Choroid plexus epithelial cell (primary cell): ENCODE results near the gene TNFRSF8.
A peak's percentile ranks its signal among the peaks of the same experiment; 100 is the strongest.

ENCODE experiments used
- DNase-seq: peaks from one replicate; pipeline ENCODE4 v3.0.0-alpha.2; 2010; ENCODE audit warnings: low read depth
- H3K4me3 ChIP-seq: 2 replicates; pipeline ENCODE4 v1.5.1; 2011; ENCODE audit warnings: low read depth, mild to moderate bottlenecking, control low read depth, low read length, moderate library complexity
- CTCF ChIP-seq: conservative IDR thresholded peaks from 2 replicates; pipeline ENCODE4 v1.5.1; 2011; ENCODE audit warnings: low read depth, mild to moderate bottlenecking, control low read depth, inconsistent platforms, low read length, moderate library complexity

Gene TNFRSF8

GRCh38 chr1:12142891-12143630 is 80.0 kb downstream of the TNFRSF8 start:
- DNase-seq, result no peak
- H3K4me3 ChIP-seq, result no peak overlapping the region
- TF ChIP-seq CTCF, result no peak

GRCh38 chr1:12143631-12144155 is 80.6 kb downstream of the TNFRSF8 start:
- DNase-seq, result peak; percentile 97
- TF ChIP-seq CTCF, result peak; percentile 37
- no peak overlapping the region for H3K4me3 ChIP-seq

- no peak for DNase-seq
- no peak overlapping the region for H3K4me3 ChIP-seq
Observed at GRCh38 chr1:12144236-12144635, 81.1 kb downstream of the TNFRSF8 start.

GRCh38 chr1:12144969-12145368 is 81.9 kb downstream of the TNFRSF8 start:
- DNase-seq, result no peak
- no peak overlapping the region for H3K4me3 ChIP-seq
- TF ChIP-seq CTCF, result no peak

More at GRCh38 chr1:12144236-12144635, 81.1 kb downstream of the TNFRSF8 start:
- TF ChIP-seq CTCF, result no peak

- no peak for DNase-seq
- TF ChIP-seq CTCF, result no peak
- H3K4me3 ChIP-seq, result no peak overlapping the region
Observed at GRCh38 chr1:12145616-12146342, 82.7 kb downstream of the TNFRSF8 start.

GRCh38 chr1:12146343-12147112 is 83.4 kb downstream of the TNFRSF8 start:
- no peak for DNase-seq
- no peak for TF ChIP-seq CTCF
- H3K4me3 ChIP-seq, result no peak overlapping the region
